Measurements from ENCODE around the gene RPL21.
"Not testable (repeated sequence)": the region's sequence is repeated elsewhere in the genome, so short reads cannot be mapped to it uniquely, and the experiment has no call there.

RPL21 gene

GRCh38 chr13:27251166-27252091 is at the start of gene RPL21:
Gene RPL21, plus strand, starts transcription at chr13:27251558. Its CDS starts 2,219 bp downstream, at chr13:27253777.
- peak; percentile 83 for DNase-seq (ENCODE audit: low read depth in 2 of 2)

GRCh38 chr13:27201661-27202060 is 49.7 kb upstream of the RPL21 start:
- DNase-seq (ENCODE audit: low read depth in 2 of 2) = no peak

- DNase-seq (ENCODE audit: low read depth in 2 of 2) = no peak
Observed at GRCh38 chr13:27203186-27203585, 48.2 kb upstream of the RPL21 start.

GRCh38 chr13:27203854-27204253 is 47.5 kb upstream of the RPL21 start:
- no peak for DNase-seq (ENCODE audit: low read depth in 2 of 2)

- DNase-seq (ENCODE audit: low read depth in 2 of 2) = no peak
Observed at GRCh38 chr13:27208514-27208913, 42.8 kb upstream of the RPL21 start.

- no peak for DNase-seq (ENCODE audit: low read depth in 2 of 2)
Observed at GRCh38 chr13:27211271-27211670, 40.1 kb upstream of the RPL21 start.

- no peak for DNase-seq (ENCODE audit: low read depth in 2 of 2)
Observed at GRCh38 chr13:27211771-27212364, 39.5 kb upstream of the RPL21 start.

GRCh38 chr13:27213386-27213785 is 38.0 kb upstream of the RPL21 start:
- not testable (repeated sequence) for DNase-seq (ENCODE audit: low read depth in 2 of 2)

GRCh38 chr13:27217791-27218190 is 33.6 kb upstream of the RPL21 start:
- not testable (repeated sequence) for DNase-seq (ENCODE audit: low read depth in 2 of 2)

- not testable (repeated sequence) for DNase-seq (ENCODE audit: low read depth in 2 of 2)
Observed at GRCh38 chr13:27218861-27219260, 32.5 kb upstream of the RPL21 start.

GRCh38 chr13:27219611-27220010 is 31.7 kb upstream of the RPL21 start:
- no peak for DNase-seq (ENCODE audit: low read depth in 2 of 2)

- not testable (repeated sequence) for DNase-seq (ENCODE audit: low read depth in 2 of 2)
Observed at GRCh38 chr13:27222100-27222499, 29.3 kb upstream of the RPL21 start.

- DNase-seq (ENCODE audit: low read depth in 2 of 2) = no peak
Observed at GRCh38 chr13:27226991-27227390, 24.4 kb upstream of the RPL21 start.

- DNase-seq (ENCODE audit: low read depth in 2 of 2) = no peak
Observed at GRCh38 chr13:27228131-27228530, 23.2 kb upstream of the RPL21 start.

GRCh38 chr13:27229642-27230041 is 21.7 kb upstream of the RPL21 start:
- DNase-seq (ENCODE audit: low read depth in 2 of 2) = no peak

- no peak for DNase-seq (ENCODE audit: low read depth in 2 of 2)
Observed at GRCh38 chr13:27233964-27234363, 17.4 kb upstream of the RPL21 start.

- no peak for DNase-seq (ENCODE audit: low read depth in 2 of 2)
Observed at GRCh38 chr13:27236478-27236877, 14.9 kb upstream of the RPL21 start.

GRCh38 chr13:27242702-27243101 is 8.7 kb upstream of the RPL21 start:
- no peak for DNase-seq (ENCODE audit: low read depth in 2 of 2)

- DNase-seq (ENCODE audit: low read depth in 2 of 2) = no peak
Observed at GRCh38 chr13:27245610-27246009, 5.7 kb upstream of the RPL21 start.

GRCh38 chr13:27250833-27251165 is 559 bp upstream of the RPL21 start:
- no peak for DNase-seq (ENCODE audit: low read depth in 2 of 2)

- DNase-seq (ENCODE audit: low read depth in 2 of 2) = no peak
Observed at GRCh38 chr13:27252467-27252866, 1.1 kb downstream of the RPL21 start.

GRCh38 chr13:27257233-27257568 is 5.8 kb downstream of the RPL21 start:
- DNase-seq (ENCODE audit: low read depth in 2 of 2) = no peak

- DNase-seq (ENCODE audit: low read depth in 2 of 2) = no peak
Observed at GRCh38 chr13:27257648-27258253, 6.4 kb downstream of the RPL21 start.

Data from stimulated activated CD8-positive, alpha-beta memory T cell treated with anti-CD3 and anti-CD28 coated beads, Interleukin-2, amount 100 ng/mL, for 48 hours (primary cell).